SK-N-SH treated with all-trans-retinoic acid at 6 μM for 48 hours (cell line): ENCODE data around the gene SH3BP1.

Source experiments
- ESRRG ChIP-seq: fragments of 250-450 bp; sonication (Bioruptor Pico); IDR thresholded peaks from 2 replicates; pipeline ENCODE4 v1.6.1; 2021; ENCODE audit warnings: mild to moderate bottlenecking
- TCF4 ChIP-seq: fragments of 250-450 bp; sonication (Bioruptor Pico); IDR thresholded peaks from 2 replicates; pipeline ENCODE4 v1.8.0; 2021; ENCODE audit warnings: mild to moderate bottlenecking, moderate library complexity, borderline replicate concordance
- ZFP3 ChIP-seq: fragments of 250-450 bp; sonication (Bioruptor Pico); IDR thresholded peaks from 2 replicates; pipeline ENCODE4 v1.5.0; 2020; ENCODE audit warnings: mild to moderate bottlenecking, moderate library complexity
- ZFP30 ChIP-seq: fragments of 450-650 bp; formaldehyde crosslinking; IDR thresholded peaks from 2 replicates; pipeline ENCODE4 v1.5.0; 2022; ENCODE audit warnings: mild to moderate bottlenecking, moderate library complexity
- TF ChIP-seq, protein P1 (sequence below): fragments of 250-450 bp; sonication (Bioruptor Pico); IDR thresholded peaks from 2 replicates; pipeline ENCODE4 v1.5.1; 2021; ENCODE audit warnings: mild to moderate bottlenecking, moderate library complexity
- TF ChIP-seq, protein P2 (sequence below): fragments of 250-450 bp; sonication (Bioruptor Pico); IDR thresholded peaks from 2 replicates; pipeline ENCODE4 v1.8.0; 2020; ENCODE audit warnings: mild to moderate bottlenecking, moderate library complexity, borderline replicate concordance
- TF ChIP-seq, protein P3 (sequence below): fragments of 250-450 bp; sonication (Bioruptor Pico); IDR thresholded peaks from 2 replicates; pipeline ENCODE4 v1.8.0; 2021; ENCODE audit warnings: low read depth, mild to moderate bottlenecking, moderate library complexity, borderline replicate concordance

DNA sequence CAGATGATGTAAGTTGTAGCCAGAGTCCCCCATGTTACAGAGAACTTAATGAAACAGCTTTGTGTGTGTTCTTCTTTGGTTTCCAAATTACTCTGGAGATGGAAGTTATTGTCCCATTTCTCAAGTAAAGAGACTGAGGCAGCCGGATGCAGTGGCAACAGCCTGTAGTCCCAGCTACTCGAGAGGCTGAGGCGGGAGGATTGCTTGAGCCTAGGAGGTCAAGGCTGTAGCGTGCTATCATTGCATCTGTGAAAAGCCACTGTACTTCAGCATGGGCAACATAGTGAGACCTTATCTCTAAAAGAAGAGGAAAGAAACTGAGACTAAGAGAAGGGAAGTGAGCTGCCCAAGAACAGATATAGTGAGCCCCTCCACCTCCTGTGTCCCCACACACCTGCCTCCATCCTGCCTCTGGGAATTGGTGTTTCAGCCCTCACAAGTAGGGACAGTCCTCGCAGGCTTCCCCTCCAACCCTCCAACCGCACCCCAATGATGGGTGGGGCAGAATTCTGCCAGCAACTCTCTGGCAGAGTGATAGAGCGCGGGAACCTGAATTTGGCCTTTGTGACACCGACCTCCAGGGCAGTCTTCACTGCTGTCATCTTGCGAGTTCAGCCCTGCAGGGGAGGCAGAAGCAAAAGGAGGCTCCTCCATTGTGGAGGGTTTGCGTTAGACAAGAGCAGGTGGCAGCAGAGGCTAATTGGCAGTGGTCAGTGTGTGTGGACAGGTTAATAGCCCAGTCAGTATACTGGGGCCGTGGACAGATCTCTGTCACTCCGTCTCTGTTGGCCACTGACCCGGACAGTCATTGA, 20.6 kb downstream of the SH3BP1 start:
- TF ChIP-seq TCF4 (CRISPR knock-in tag) (no peak), ESRRG (CRISPR knock-in tag) (no peak), ZFP30 (no peak), ZFP3 (CRISPR knock-in tag) (no peak)
- TF ChIP-seq, protein P1, sequence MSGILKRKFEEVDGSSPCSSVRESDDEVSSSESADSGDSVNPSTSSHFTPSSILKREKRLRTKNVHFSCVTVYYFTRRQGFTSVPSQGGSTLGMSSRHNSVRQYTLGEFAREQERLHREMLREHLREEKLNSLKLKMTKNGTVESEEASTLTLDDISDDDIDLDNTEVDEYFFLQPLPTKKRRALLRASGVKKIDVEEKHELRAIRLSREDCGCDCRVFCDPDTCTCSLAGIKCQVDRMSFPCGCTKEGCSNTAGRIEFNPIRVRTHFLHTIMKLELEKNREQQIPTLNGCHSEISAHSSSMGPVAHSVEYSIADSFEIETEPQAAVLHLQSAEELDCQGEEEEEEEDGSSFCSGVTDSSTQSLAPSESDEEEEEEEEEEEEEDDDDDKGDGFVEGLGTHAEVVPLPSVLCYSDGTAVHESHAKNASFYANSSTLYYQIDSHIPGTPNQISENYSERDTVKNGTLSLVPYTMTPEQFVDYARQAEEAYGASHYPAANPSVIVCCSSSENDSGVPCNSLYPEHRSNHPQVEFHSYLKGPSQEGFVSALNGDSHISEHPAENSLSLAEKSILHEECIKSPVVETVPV = no peak
- TF ChIP-seq, protein P2, sequence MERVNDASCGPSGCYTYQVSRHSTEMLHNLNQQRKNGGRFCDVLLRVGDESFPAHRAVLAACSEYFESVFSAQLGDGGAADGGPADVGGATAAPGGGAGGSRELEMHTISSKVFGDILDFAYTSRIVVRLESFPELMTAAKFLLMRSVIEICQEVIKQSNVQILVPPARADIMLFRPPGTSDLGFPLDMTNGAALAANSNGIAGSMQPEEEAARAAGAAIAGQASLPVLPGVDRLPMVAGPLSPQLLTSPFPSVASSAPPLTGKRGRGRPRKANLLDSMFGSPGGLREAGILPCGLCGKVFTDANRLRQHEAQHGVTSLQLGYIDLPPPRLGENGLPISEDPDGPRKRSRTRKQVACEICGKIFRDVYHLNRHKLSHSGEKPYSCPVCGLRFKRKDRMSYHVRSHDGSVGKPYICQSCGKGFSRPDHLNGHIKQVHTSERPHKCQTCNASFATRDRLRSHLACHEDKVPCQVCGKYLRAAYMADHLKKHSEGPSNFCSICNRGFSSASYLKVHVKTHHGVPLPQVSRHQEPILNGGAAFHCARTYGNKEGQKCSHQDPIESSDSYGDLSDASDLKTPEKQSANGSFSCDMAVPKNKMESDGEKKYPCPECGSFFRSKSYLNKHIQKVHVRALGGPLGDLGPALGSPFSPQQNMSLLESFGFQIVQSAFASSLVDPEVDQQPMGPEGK (CRISPR knock-in tag) = no peak
- TF ChIP-seq, protein P3, sequence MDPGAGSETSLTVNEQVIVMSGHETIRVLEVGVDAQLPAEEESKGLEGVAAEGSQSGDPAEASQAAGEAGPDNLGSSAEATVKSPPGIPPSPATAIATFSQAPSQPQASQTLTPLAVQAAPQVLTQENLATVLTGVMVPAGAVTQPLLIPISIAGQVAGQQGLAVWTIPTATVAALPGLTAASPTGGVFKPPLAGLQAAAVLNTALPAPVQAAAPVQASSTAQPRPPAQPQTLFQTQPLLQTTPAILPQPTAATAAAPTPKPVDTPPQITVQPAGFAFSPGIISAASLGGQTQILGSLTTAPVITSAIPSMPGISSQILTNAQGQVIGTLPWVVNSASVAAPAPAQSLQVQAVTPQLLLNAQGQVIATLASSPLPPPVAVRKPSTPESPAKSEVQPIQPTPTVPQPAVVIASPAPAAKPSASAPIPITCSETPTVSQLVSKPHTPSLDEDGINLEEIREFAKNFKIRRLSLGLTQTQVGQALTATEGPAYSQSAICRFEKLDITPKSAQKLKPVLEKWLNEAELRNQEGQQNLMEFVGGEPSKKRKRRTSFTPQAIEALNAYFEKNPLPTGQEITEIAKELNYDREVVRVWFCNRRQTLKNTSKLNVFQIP (CRISPR knock-in tag) = no peak
